K562 (cell line): ENCODE measurements around the gene RARA. TPM values are rescaled to one million over a fixed set of nuclear protein-coding genes. Genes with fewer than 3 reads are reported as not detected.
A peak's percentile ranks its signal among the peaks of the same experiment; 100 is the strongest.

Experiments
- ATAC-seq: fragments of 200-7000 bp; cut with Tn5 transposase; 3 replicates; pipeline ENCODE4 v1.9.1; 2020; ENCODE audit warnings: moderate library complexity
- BruUV-seq: library from RNA; stranded (reverse); fragments of 400-500 nt; replicated peaks from 2 replicates; lab custom pipeline; 2021; lab: Mats Ljungman, UMichigan
- CTCF ChIA-PET: fragments of 300-600 bp; formaldehyde crosslinking; extraction: SDS; loops from one replicate; lab custom pipeline; 2021; ENCODE audit warnings: low intra/inter-chr PET ratio; lab: Yijun Ruan, JAX
- POLR2A ChIA-PET: fragments of 300-600, 350-650 bp; sonication (Branson Sonifier 250); formaldehyde crosslinking; extraction: SDS; loops from one replicate; lab custom pipeline; 2021; ENCODE audit warnings: antibody characterized with exemption, inconsistent platforms; lab: Yijun Ruan, JAX
- DNase-seq, 4 experiments: peaks; one replicate each; pipeline versions ENCODE4 v3.0.0 to v3.0.0-alpha.2; 2011 to 2018; ENCODE audit warnings: low spot score in 3 of 4, mixed read lengths in 3 of 4; ENCODE audit errors: extremely low read depth in 1 of 4
- FAIRE-seq: peaks from 2 replicates; lab custom pipeline; 2011; peaks lifted over from hg19 to GRCh38; lab: Jason Lieb, UNC
- H2AFZ ChIP-seq: 2 replicates; pipeline ENCODE4 v1.6.0; 2011; ENCODE audit warnings: low read depth, low read length, control low read depth, inconsistent platforms
- H3K27ac ChIP-seq: fragments of 200-600 bp; 3 replicates; pipeline ENCODE4 v1.8.0; 2011; ENCODE audit warnings: low read depth, mild to moderate bottlenecking, control low read depth, inconsistent platforms, low read length, moderate library complexity, mixed read lengths; ENCODE audit errors: extremely low read depth
- H3K27me3 ChIP-seq, 2 experiments: fragments of 300-600 bp in 1 of 2; 2 replicates in 1 of 2; 3 replicates in 1 of 2; pipeline versions ENCODE4 v1.6.0 to v1.8.0; 2011; ENCODE audit warnings: inconsistent platforms in 2 of 2, low read length in 2 of 2, mild to moderate bottlenecking in 1 of 2, mixed read lengths in 1 of 2, moderate library complexity in 1 of 2; ENCODE audit not compliant: control insufficient read depth in 2 of 2, insufficient read depth in 2 of 2
- H3K36me3 ChIP-seq: fragments of 300-600 bp; 3 replicates; pipeline ENCODE4 v1.8.0; 2011; ENCODE audit warnings: mild to moderate bottlenecking, low read length, inconsistent platforms; ENCODE audit not compliant: control insufficient read depth, insufficient read depth
- H3K4me1 ChIP-seq, 2 experiments: fragments of 200-600 bp in 1 of 2; replicated peaks in 1 of 2; 2 replicates in 1 of 2; 3 replicates in 1 of 2; pipeline versions ENCODE4 v1.5.1 to v1.8.0; 2011; ENCODE audit warnings: inconsistent platforms in 2 of 2, low read length in 2 of 2, mild to moderate bottlenecking in 1 of 2, mixed read lengths in 1 of 2, moderate library complexity in 1 of 2; ENCODE audit not compliant: control insufficient read depth in 2 of 2, insufficient read depth in 2 of 2
- H3K4me2 ChIP-seq: 2 replicates; pipeline ENCODE4 v1.6.1; 2011; ENCODE audit warnings: low read length, control low read depth, inconsistent platforms, mixed read lengths; ENCODE audit not compliant: insufficient read depth
- H3K4me3 ChIP-seq: fragments of 200-600 bp; sonication (generic), shearing (Covaris generic); 2 replicates; pipeline ENCODE4 v1.5.1; 2016; ENCODE audit warnings: control low read depth, inconsistent platforms
- H3K79me2 ChIP-seq: fragments of 200-600 bp; 3 replicates; pipeline ENCODE4 v1.8.0; 2011; ENCODE audit warnings: low read length, inconsistent platforms; ENCODE audit not compliant: control insufficient read depth, insufficient read depth
- H3K9ac ChIP-seq, 2 experiments: 2 replicates each; pipeline versions ENCODE4 v1.6.0 to v1.6.1; 2011; ENCODE audit warnings: low read depth in 2 of 2, low read length in 2 of 2, control low read depth in 1 of 2, inconsistent platforms in 1 of 2, mild to moderate bottlenecking in 1 of 2, mixed read lengths in 1 of 2; ENCODE audit not compliant: insufficient read depth in 1 of 2
- H3K9me1 ChIP-seq: one replicate; pipeline ENCODE4 v1.6.0; 2011; ENCODE audit warnings: inconsistent platforms, mild to moderate bottlenecking, low read length, moderate library complexity; ENCODE audit not compliant: control insufficient read depth, insufficient read depth
- H3K9me3 ChIP-seq: replicated peaks from 2 replicates; pipeline ENCODE4 v1.5.1; 2011; ENCODE audit warnings: low read depth, low read length, inconsistent platforms; ENCODE audit not compliant: control insufficient read depth, insufficient read depth
- H4K20me1 ChIP-seq: replicated peaks from 2 replicates; pipeline ENCODE4 v1.6.1; 2011; ENCODE audit warnings: low read length, inconsistent platforms, mixed read lengths; ENCODE audit not compliant: control insufficient read depth, insufficient read depth
- CCNT2 ChIP-seq: IDR thresholded peaks from 2 replicates; pipeline ENCODE4 v1.6.1; 2011; ENCODE audit warnings: borderline replicate concordance, low read depth, mild to moderate bottlenecking, moderate library complexity, mixed read lengths, low read length; ENCODE audit not compliant: insufficient read length; ENCODE audit errors: extremely low read depth
- CHD4 ChIP-seq: fragments of 200-600 bp; sonication (generic); IDR thresholded peaks from 3 replicates; pipeline ENCODE4 v1.6.1; 2012; ENCODE audit warnings: low read depth, mild to moderate bottlenecking, mixed read lengths, low read length, inconsistent platforms; ENCODE audit not compliant: insufficient read depth, insufficient replicate concordance, poor library complexity, severe bottlenecking
- ELF2 ChIP-seq: fragments of 250-450 bp; sonication (Bioruptor Pico); IDR thresholded peaks from 2 replicates; pipeline ENCODE4 v1.5.0; 2021; ENCODE audit warnings: mild to moderate bottlenecking
- POLR2A ChIP-seq: fragments of 450-650 bp; conservative IDR thresholded peaks from 2 replicates; pipeline ENCODE4 v1.6.1; 2016
- SMAD1 ChIP-seq: fragments of 150-350 bp; IDR thresholded peaks from 2 replicates; pipeline ENCODE4 v1.6.1; 2014; ENCODE audit warnings: low read length, low read depth; ENCODE audit not compliant: partially characterized antibody
- SRSF3 ChIP-seq: fragments of 200-400 bp; formaldehyde crosslinking; IDR thresholded peaks from 2 replicates; pipeline ENCODE4 v1.6.1; 2016; ENCODE audit warnings: mild to moderate bottlenecking, low read length, moderate library complexity; ENCODE audit not compliant: insufficient read depth
- ZNF224 ChIP-seq: sonication (generic); formaldehyde crosslinking; IDR thresholded peaks from 2 replicates; pipeline ENCODE4 v1.8.0; 2022; ENCODE audit warnings: mild to moderate bottlenecking, missing genetic modification reagents
- WGBS: fragments of 100-300 bp; shearing (Covaris generic); methylation state at CpG from one replicate; pipeline ENCODE4 v1.1.6; 2016; ENCODE audit warnings: low coverage, mixed read lengths; ENCODE audit not compliant: insufficient coverage; ENCODE audit errors: missing lambda C conversion rate; 5-methylcytosine and 5-hydroxymethylcytosine counted together
- in situ Hi-C: fragments of 300-500 bp; cut with MboI; formaldehyde crosslinking; loops from 4 replicates; pipeline ENCODE4 v1.15.0; 2018; ENCODE audit warnings: inconsistent platforms, mixed read lengths
- intact Hi-C: fragments of 100-400 bp; cut with micrococcal nuclease; formaldehyde crosslinking; loops from 2 replicates; pipeline ENCODE4 v1.14.2; 2022
- polyA plus RNA-seq, 8 experiments: library from polyadenylated mRNA; depleted of rRNA in 4 of 8; stranded (reverse) in 5 of 8; unstranded in 3 of 8; fragments of >200 nt; fragmentation: Nextera tagmentation in 2 of 8; fragmentation: Illumina TruSeq in 1 of 8; extraction: Ambion mirVana in 2 of 8; extraction: Trizol in 1 of 8; gene quantifications; 2 replicates each; pipeline versions ENCODE4 v1.2.1 to v1.2.3, GENCODE V29; 2011 to 2014; ENCODE audit warnings: inconsistent platforms in 1 of 8, missing spikeins in 1 of 8
- total RNA-seq, 7 experiments: library from RNA; depleted of rRNA in 6 of 7; stranded (reverse); fragments of >200 nt in 6 of 7; fragmentation: Illumina TruSeq in 2 of 7; extraction: Trizol in 2 of 7; gene quantifications; 2 replicates each; pipeline versions ENCODE4 v1.2.1 to v1.2.3, GENCODE V29; 2011 to 2021; ENCODE audit warnings: low replicate concordance in 1 of 7
- TF ChIP-seq, protein P1 (sequence below): fragments of 450-650 bp; IDR thresholded peaks from 2 replicates; pipeline ENCODE4 v1.6.1; 2016; ENCODE audit warnings: low read depth

The RARA gene
- total and polyA plus RNA-seq, 9 of the 15 experiments (the other 6 are each of a cell fraction or from before 2014, with no cell fraction given) = 0.10 to 28.0 (median 7.9) TPM

GRCh38 chr17:40356990-40357881 lies 48.3 kb downstream of the RARA start:
- peaks cover 0 to 52% of the 10 kb centered on the region in 2 experiments; a peak in 3 of 5 replicates for H3K4me1 ChIP-seq
- H3K27me3 ChIP-seq = no peaks in the 10 kb centered on the region
- DNase-seq = no peak
- H3K79me2 ChIP-seq = no peaks in the 10 kb centered on the region
- no peak overlapping the region for H2AFZ ChIP-seq
- BruUV-seq = no TSS peak
- peaks cover 29% of the 10 kb centered on the region; the same call in 2 of the 3 replicates for H3K36me3 ChIP-seq
- no peak for FAIRE-seq
- ATAC-seq = no peak
- H4K20me1 ChIP-seq = no peaks in the 10 kb centered on the region
- no peak overlapping the region for H3K4me2 ChIP-seq
- 73% methylated on average over 9 of the region's 19 CpGs for WGBS
- in situ Hi-C loops = loop anchor here (10.0 kb wide), 1 partner anchor 342 kb away; the partner anchor contains the start of gene CSF3
- H3K9me1 ChIP-seq = no peaks in the 10 kb centered on the region
- H3K9me3 ChIP-seq = no peaks in the 10 kb centered on the region
- no peak overlapping the region for H3K27ac ChIP-seq
- intact Hi-C loops = loop anchor here (5.0 to 10.0 kb wide), 3 partner anchors 85 to 342 kb away; partner anchors contain the start of genes CSF3 and IGFBP4
- H3K9ac ChIP-seq = no peak overlapping the region
- no peak overlapping the region for H3K4me3 ChIP-seq
- ChIA-PET CTCF (interaction anchor here (1.4 to 2.8 kb wide), 5 partner anchors 58 to 1306 kb away, joined by 6 to 28 read pairs (median 10); no protein-coding TSS in a partner anchor), POLR2A (interaction anchor here (0.6 to 1.5 kb wide), 4 partner anchors 150 to 256 kb away, joined by 3 to 7 read pairs (median 4); no protein-coding TSS in a partner anchor)
- TF ChIP-seq SMAD1 (no peak), CHD4 (no peak), ELF2 (CRISPR knock-in tag) (no peak), CCNT2 (no peak), SRSF3 (no peak), ZNF224 (CRISPR knock-in tag) (no peak), POLR2A (0 out of 2 replicates have a peak, but pooled peaks have one; percentile 23)
- TF ChIP-seq, protein P1, sequence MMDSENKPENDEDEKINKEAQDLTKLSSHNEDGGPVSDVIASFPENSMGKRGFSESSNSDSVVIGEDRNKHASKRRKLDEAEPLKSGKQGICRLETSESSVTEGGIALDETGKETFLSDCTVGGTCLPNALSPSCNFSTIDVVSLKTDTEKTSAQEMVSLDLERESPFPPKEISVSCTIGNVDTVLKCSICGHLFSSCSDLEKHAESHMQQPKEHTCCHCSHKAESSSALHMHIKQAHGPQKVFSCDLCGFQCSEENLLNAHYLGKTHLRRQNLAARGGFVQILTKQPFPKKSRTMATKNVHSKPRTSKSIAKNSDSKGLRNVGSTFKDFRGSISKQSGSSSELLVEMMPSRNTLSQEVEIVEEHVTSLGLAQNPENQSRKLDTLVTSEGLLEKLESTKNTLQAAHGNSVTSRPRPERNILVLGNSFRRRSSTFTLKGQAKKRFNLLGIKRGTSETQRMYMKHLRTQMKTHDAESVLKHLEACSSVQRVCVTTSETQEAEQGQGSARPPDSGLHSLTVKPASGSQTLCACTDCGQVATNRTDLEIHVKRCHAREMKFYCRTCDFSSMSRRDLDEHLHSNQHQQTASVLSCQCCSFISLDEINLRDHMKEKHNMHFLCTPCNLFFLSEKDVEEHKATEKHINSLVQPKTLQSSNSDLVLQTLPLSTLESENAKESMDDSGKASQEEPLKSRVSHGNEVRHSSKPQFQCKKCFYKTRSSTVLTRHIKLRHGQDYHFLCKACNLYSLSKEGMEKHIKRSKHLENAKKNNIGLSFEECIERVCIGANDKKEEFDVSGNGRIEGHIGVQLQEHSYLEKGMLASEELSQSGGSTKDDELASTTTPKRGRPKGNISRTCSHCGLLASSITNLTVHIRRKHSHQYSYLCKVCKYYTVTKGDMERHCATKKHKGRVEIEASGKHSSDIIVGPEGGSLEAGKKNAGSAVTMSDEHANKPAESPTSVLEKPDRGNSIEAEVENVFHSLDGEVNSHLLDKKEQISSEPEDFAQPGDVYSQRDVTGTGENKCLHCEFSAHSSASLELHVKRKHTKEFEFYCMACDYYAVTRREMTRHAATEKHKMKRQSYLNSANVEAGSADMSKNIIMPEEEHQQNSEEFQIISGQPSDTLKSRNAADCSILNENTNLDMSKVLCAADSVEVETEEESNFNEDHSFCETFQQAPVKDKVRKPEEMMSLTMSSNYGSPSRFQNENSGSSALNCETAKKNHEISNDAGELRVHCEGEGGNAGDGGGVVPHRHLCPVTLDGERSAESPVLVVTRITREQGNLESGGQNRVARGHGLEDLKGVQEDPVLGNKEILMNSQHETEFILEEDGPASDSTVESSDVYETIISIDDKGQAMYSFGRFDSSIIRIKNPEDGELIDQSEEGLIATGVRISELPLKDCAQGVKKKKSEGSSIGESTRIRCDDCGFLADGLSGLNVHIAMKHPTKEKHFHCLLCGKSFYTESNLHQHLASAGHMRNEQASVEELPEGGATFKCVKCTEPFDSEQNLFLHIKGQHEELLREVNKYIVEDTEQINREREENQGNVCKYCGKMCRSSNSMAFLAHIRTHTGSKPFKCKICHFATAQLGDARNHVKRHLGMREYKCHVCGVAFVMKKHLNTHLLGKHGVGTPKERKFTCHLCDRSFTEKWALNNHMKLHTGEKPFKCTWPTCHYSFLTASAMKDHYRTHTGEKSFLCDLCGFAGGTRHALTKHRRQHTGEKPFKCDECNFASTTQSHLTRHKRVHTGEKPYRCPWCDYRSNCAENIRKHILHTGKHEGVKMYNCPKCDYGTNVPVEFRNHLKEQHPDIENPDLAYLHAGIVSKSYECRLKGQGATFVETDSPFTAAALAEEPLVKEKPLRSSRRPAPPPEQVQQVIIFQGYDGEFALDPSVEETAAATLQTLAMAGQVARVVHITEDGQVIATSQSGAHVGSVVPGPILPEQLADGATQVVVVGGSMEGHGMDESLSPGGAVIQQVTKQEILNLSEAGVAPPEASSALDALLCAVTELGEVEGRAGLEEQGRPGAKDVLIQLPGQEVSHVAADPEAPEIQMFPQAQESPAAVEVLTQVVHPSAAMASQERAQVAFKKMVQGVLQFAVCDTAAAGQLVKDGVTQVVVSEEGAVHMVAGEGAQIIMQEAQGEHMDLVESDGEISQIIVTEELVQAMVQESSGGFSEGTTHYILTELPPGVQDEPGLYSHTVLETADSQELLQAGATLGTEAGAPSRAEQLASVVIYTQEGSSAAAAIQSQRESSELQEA = no peak
